ENCODE results near the gene MYO9A. TPM values are rescaled to one million over a fixed set of nuclear protein-coding genes. Genes with fewer than 3 reads are reported as not detected.

MYO9A gene
- total RNA-seq, 5 donors from 2014 or later (not counting 1 experiment from before 2014, with no cell fraction given): 35.8 to 39.1 (median 38.2) TPM

Other genes with a start within 250 kb of the MYO9A start
- gene SENP8, start 253 bp upstream of the MYO9A start, total RNA-seq: 1 to 10 TPM in 4 of 5 donors, under 1 TPM in 1; 0.40 to 1.9 (median 1.3) TPM
- not detected for gene GRAMD2A, start 79.6 kb upstream of the MYO9A start, total RNA-seq
- gene PKM, start 113.0 kb upstream of the MYO9A start, total RNA-seq: 100 to 1,000 TPM; 293 to 412 (median 370) TPM
- 100 to 1,000 TPM in 3 of 5 donors, 10 to 100 TPM in 2; 94.4 to 132 (median 101) TPM for gene PARP6, start 154.4 kb upstream of the MYO9A start, total RNA-seq
- gene CELF6, start 202.0 kb upstream of the MYO9A start, total RNA-seq: 1 to 10 TPM; 1.8 to 5.6 (median 3.0) TPM